SK-N-MC (cell line): ENCODE data around the gene LEF1.

Experiments used
- DNase-seq: peaks from one replicate; pipeline ENCODE4 v3.0.0-alpha.2; 2011; ENCODE audit warnings: low read depth, low spot score
- H3K27ac ChIP-seq: fragments of 200-600 bp; sonication (generic); 2 replicates; pipeline ENCODE4 v1.5.1; 2016; ENCODE audit warnings: mixed run types
- H3K36me3 ChIP-seq: fragments of 200-600 bp; sonication (generic); 2 replicates; pipeline ENCODE4 v1.6.1; 2017; ENCODE audit warnings: antibody characterized with exemption, low read length, mixed read lengths; ENCODE audit not compliant: insufficient read depth
- H3K4me3 ChIP-seq: fragments of 200-600 bp; sonication (generic); 2 replicates; pipeline ENCODE4 v1.5.1; 2016
- H3K9ac ChIP-seq: fragments of 200-600 bp; sonication (generic); 2 replicates; pipeline ENCODE4 v1.8.0; 2017; ENCODE audit warnings: mixed run types, mixed read lengths; ENCODE audit not compliant: insufficient read length
- H3K9me3 ChIP-seq: fragments of 200-600 bp; sonication (generic); 2 replicates; pipeline ENCODE4 v1.6.1; 2017; ENCODE audit warnings: low read depth, mild to moderate bottlenecking, antibody characterized with exemption, low read length, moderate library complexity, mixed read lengths
- EZH2 ChIP-seq: fragments of 200-600 bp; sonication (generic); IDR thresholded peaks from one replicate; pipeline ENCODE4 v1.6.1; 2017; ENCODE audit warnings: antibody characterized with exemption
- FOXP2 ChIP-seq: optimal IDR thresholded peaks from 2 replicates; pipeline ENCODE3; 2011; ENCODE audit warnings: mild to moderate bottlenecking, moderate library complexity; ENCODE audit not compliant: insufficient read depth; ENCODE audit errors: extremely low read length, control extremely low read depth
- POLR2AphosphoS5 ChIP-seq: IDR thresholded peaks from 2 replicates; pipeline ENCODE4 v1.6.1; 2012; ENCODE audit warnings: mild to moderate bottlenecking, low read depth, low read length, borderline replicate concordance

The LEF1 gene

DNA sequence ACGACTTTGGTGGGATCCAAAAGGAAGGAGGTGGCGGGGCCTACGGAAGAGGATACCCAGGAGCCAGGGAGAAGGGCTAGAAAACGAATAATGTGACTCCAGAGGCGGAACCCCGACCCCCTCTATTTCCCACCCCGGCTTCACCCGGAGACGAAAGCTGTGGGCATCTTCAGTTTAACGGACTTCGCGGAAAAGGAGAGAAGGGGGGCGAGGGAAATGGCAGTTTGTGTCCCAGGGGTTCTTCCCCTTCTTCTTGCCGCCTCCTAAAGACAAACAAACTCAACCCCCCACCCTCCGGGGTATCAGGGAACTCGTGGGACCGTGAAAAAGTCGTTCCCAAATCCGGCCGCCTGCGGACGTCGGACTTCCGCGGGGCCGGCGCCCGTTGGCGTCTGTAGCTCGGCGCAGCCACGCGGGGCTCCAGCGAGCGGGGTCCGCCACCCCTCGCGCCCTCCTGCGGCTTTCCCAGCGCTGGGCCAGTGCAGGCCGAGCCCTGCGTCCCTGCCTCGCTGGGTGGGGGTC, 3.6 kb upstream of the LEF1 start:
- H3K27ac ChIP-seq = peak overlapping the region; percentile 71; the same call in 1 of the 2 replicates
- no peak for DNase-seq
- no peak overlapping the region; the same call in 1 of the 2 replicates for H3K4me3 ChIP-seq
- no peak overlapping the region for H3K9ac ChIP-seq
- H3K36me3 ChIP-seq = no peaks in the 10 kb centered on the region
- TF ChIP-seq EZH2 = no peak
- TF ChIP-seq FOXP2 = no peak
- TF ChIP-seq POLR2AphosphoS5 = no peak
- H3K9me3 ChIP-seq = no peaks in the 10 kb centered on the region

DNA sequence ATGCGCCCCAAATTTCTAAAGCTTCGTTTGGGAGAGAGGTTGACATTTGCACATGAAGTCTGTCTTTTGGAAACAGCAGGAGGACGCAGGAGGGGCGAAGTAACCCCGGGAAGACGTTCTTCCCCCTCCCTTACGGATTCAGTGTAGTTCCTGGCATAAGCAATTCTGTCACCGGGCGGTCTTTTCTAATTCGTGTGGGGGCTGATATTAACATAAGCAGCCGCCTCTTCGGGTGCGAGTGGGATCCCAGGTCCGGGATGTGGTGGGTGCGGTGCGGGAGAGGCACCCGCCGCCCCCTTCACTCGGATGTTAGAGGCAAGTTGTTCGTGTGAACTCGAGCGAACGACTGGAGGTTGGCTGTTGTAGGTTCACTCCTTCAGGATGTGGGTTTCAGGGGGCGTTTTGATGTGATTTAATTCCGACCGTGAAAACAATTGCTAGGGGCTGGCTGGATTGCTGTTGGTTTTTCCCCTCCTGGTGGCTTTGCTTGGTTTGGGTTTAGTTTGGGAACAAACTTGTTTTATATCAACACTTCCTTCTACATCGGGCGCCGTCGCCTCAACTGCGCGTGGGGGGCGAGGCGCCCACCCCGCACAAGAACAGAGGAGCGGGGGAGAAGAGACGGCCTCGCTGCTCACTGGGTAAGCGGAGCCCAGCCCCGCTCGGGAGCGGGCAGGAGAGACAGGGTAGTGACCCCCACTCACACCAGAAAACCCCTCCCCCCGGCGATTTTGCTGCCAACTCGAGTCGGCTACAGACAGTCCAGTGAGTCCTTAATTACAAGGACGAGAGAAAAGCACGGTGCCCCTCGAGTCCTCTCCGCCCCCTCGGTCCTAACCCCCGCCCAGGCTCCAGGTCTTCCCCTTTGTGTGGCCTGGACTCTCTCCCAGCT, 2.9 kb upstream of the LEF1 start:
- Histone ChIP-seq H3K27ac (peak overlapping the region; percentile 82), H3K9me3 (no peaks in the 10 kb centered on the region), H3K9ac (peak overlapping the region; percentile 55), H3K36me3 (no peaks in the 10 kb centered on the region), H3K4me3 (peak overlapping the region; percentile 72)
- DNase-seq = no peak
- TF ChIP-seq EZH2 (no peak), POLR2AphosphoS5 (peak; percentile 45; the same call in 1 of the 2 replicates), FOXP2 (peak; percentile 12)

DNA sequence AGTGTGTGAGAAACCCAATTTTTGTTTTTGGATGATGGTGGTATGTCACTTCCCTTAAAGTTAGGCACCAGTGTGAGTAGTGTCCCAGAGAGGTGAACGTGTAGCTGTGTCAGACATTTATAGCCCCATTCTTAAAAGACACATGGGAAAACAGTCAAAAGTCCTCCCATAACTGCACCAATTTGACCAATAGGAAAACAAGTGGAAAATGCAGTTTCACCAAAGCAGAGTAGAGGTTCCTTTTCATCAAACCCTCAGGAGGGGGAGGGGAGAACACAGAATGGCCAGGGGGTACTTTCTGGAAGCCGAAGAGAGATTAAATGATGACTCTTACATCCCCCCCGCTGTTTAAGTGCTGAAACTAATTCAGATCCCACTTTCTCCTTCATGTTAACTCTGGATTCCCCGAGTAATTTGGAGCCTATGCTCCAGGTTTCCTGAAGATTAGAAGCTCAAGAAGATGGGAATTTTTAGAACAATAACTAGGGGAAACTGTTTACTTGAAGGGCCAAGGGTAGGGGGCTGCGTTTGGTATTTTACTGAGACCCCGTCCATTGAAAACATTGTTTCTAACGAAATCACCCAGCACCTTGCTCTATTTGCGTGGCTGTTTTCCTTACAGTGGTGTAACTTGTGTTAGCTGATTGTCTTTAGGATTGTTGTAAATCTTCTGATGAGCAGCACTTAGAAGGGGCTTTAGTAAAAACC, 2.1 kb upstream of the LEF1 start:
- Histone ChIP-seq H3K27ac (peak overlapping the region; percentile 82), H3K9me3 (no peaks in the 10 kb centered on the region), H3K36me3 (no peaks in the 10 kb centered on the region), H3K4me3 (peak overlapping the region; percentile 72), H3K9ac (peak overlapping the region; percentile 55)
- peak; percentile 69 for DNase-seq
- TF ChIP-seq EZH2 (no peak), FOXP2 (no peak), POLR2AphosphoS5 (peak; percentile 30)

DNA sequence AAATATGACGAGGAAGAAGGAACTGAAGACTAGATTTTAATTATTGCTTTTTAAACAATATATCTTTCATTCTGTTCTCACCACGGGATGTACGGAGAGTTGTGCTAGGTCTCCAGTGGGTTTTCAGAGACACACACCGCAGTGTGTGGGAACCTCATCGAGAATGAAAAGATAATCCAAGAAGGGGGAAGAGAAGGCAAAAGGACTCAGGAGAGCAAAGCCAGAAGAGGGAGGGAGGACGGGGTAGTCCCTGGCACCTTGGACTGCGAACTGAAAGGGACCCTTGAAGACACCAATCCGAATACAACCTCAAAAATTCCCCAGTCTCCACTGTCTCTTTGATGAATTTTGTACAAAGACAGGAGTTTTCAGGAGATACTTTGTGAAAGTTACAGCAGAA, 932 bp upstream of the LEF1 start:
- Histone ChIP-seq H3K27ac (peak overlapping the region; percentile 82), H3K9me3 (no peaks in the 10 kb centered on the region), H3K4me3 (peak overlapping the region; percentile 97), H3K36me3 (no peaks in the 10 kb centered on the region), H3K9ac (peak overlapping the region; percentile 13)
- TF ChIP-seq EZH2 (no peak), POLR2AphosphoS5 (no peak), FOXP2 (no peak)
- no peak for DNase-seq

DNA sequence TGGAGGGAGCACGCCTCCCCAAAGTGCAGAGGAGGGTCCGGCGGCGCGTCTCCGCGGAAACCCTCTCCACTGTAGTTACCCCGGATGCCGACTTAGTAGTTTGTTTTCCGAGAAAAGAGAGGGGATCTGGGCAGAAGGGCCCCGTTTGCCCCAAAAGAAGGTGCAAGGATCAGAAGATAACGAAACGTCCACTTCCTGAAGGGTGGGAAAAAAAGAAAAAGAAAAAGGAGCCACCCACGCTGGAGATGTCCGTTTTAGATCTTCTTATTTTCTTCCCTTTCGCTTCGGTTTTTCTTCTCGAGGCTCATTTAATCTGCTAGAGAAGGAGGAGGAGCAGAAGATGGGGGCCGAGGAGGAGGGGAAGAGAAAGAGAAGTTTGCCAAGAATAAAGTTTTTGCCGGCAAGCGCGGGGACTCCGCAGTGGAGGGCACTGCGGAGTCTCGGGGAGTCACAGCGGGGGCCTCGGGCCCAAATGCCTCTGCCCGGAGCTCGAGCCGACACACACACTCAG, 517 bp downstream of the LEF1 start:
- peaks cover 6% of the 10 kb centered on the region for H3K36me3 ChIP-seq
- peak overlapping the region; percentile 82; the same call in 1 of the 2 replicates for H3K27ac ChIP-seq
- H3K9ac ChIP-seq = peak overlapping the region; percentile 84
- H3K4me3 ChIP-seq = peak overlapping the region; percentile 97
- TF ChIP-seq EZH2 = no peak
- TF ChIP-seq POLR2AphosphoS5 = no peak
- TF ChIP-seq FOXP2 = no peak
- no peak for DNase-seq
- H3K9me3 ChIP-seq = no peaks in the 10 kb centered on the region

DNA sequence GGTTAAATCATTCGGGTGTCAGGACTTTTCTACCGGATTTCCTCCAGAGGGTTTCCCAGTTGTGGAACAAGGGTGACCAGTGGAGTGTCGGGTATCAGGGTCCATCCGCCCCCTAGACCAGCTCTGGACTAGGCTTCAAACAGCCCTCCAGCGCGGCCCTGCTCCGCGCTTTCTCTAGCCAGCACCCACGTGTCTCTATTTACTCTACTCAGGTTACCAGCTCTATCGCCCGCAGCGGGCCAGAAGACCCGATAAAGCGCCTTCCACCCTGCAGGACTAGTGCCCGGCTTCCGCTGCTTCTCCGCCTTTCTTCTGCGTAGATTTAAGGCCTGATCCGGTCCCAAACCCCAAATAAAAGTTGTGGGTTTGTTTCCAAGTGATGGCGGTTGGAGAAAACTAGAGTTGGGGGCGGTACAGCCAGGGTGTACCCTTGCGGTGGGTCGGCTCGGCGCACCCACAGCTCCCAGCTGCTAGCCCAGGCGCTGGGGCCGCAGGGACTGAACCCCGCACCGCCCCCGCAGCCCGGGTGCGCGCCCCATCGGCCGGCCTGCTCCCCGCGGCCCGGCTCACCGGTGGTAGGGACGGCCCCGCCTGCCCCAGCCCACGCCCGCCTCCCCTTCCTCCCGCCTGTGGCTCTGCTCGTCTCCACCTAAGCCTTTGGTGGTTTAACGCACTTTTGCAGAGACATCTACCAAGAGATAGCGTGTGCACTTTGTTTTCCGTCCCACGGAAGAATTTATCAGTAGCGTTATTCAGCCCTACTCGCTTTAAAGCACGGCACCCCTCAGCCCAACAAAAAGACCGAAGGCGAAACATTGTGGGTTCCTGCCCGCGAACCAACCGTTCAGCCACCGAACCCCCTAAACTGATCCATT, 2.1 kb downstream of the LEF1 start:
- DNase-seq = no peak
- no peak for TF ChIP-seq FOXP2
- TF ChIP-seq EZH2 = no peak
- TF ChIP-seq POLR2AphosphoS5 = no peak
- H3K9ac ChIP-seq = peak overlapping the region; percentile 84
- H3K36me3 ChIP-seq = peaks cover 17% of the 10 kb centered on the region
- H3K9me3 ChIP-seq = no peaks in the 10 kb centered on the region
- H3K27ac ChIP-seq = no peak overlapping the region
- H3K4me3 ChIP-seq = peak overlapping the region; percentile 97

DNA sequence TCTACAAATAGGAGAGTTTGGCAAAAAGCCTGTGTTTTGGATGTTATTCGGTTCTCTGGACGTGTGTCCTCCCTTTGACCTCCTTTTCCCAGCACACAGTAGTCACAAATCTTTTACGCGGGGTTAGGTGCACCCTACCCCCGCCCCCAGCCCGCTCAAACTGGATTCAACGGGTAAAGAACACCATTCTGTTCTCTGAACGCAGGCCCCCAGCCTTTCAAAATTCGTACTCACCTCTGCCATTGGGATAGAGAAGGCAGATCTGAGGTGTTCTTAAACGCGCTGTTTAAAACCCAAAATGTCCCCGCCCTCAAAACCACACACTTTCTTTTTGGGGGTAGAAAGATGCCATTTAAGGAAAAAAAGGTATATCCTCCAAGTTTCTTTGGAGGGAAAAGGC, 2.7 kb downstream of the LEF1 start:
- TF ChIP-seq FOXP2 = no peak
- no peak for TF ChIP-seq POLR2AphosphoS5
- Histone ChIP-seq H3K36me3 (peaks cover 17% of the 10 kb centered on the region), H3K9me3 (no peaks in the 10 kb centered on the region), H3K9ac (peak overlapping the region; percentile 84), H3K4me3 (peak overlapping the region; percentile 97), H3K27ac (no peak overlapping the region)
- DNase-seq = no peak
